Right lobe of liver (tissue), 6 donors: ENCODE measurements around the gene ZC2HC1B. TPM values are rescaled to one million over a fixed set of nuclear protein-coding genes. Genes with fewer than 3 reads are reported as not detected.

Experiments used
- ATAC-seq, 4 donors: fragments of 200-7000 bp; cut with Tn5 transposase; one replicate each; pipeline ENCODE4 v1.9.1; 2020; ENCODE audit warnings: mild to moderate bottlenecking in 4 of 4, moderate library complexity in 4 of 4
- DNase-seq, 3 donors: peaks; one replicate each; pipeline ENCODE4 v3.0.0-alpha.2; 2020
- H3K27ac ChIP-seq, 3 donors: fragments of 200-600 bp; one replicate each; pipeline ENCODE4 v1.8.0; 2022
- H3K27me3 ChIP-seq, 2 donors: fragments of 200-600 bp; one replicate each; pipeline ENCODE4 v1.8.0; 2022
- H3K36me3 ChIP-seq, 4 donors: fragments of 200-600 bp; sonication (generic) in 1 of 4; one replicate each; pipeline versions ENCODE4 v1.5.1 to v1.8.0; 2017 to 2022; ENCODE audit warnings: control low read depth in 1 of 4
- H3K4me1 ChIP-seq, 4 donors: fragments of 200-600 bp; sonication (generic) in 1 of 4; one replicate each; pipeline versions ENCODE4 v1.5.1 to v1.8.0; 2017 to 2022; ENCODE audit warnings: control low read depth in 1 of 4
- H3K4me3 ChIP-seq, 3 donors: fragments of 200-600 bp; one replicate each; pipeline ENCODE4 v1.8.0; 2022
- H3K9me3 ChIP-seq, 4 donors: fragments of 200-600 bp; sonication (generic) in 1 of 4; one replicate each; pipeline versions ENCODE4 v1.5.1 to v1.8.0; 2017 to 2022; ENCODE audit warnings: control low read depth in 1 of 4
- CTCF ChIP-seq, 4 donors: fragments of 200-600 bp in 3 of 4; fragments of 450-650 bp in 1 of 4; IDR thresholded peaks; one replicate each; pipeline versions ENCODE4 v1.5.1 to v1.8.0; 2016 to 2022; ENCODE audit warnings: antibody characterized with exemption in 4 of 4, mild to moderate bottlenecking in 2 of 4
- POLR2A ChIP-seq: fragments of 450-650 bp; IDR thresholded peaks from one replicate; pipeline ENCODE4 v1.6.1; 2017; ENCODE audit warnings: antibody characterized with exemption, mild to moderate bottlenecking
- WGBS: methylation state at CpG from one replicate; pipeline ENCODE4 v1.1.6; 2018; ENCODE audit warnings: low coverage, low lambda C conversion rate; ENCODE audit not compliant: insufficient coverage; ENCODE audit errors: missing lambda C conversion rate; 5-methylcytosine and 5-hydroxymethylcytosine counted together
- intact Hi-C, 2 donors: fragments of 100-400 bp; cut with DNase I; formaldehyde crosslinking; loops; one replicate each; pipeline versions ENCODE4 v1.11.2 to v1.14.1; 2022
- small RNA-seq, 2 experiments: library from RNA; depleted of rRNA; stranded (forward); fragments of <200 nt; gene quantifications; one replicate each; pipeline ENCODE3, GENCODE V24; 2016
- total RNA-seq, 6 experiments: library from RNA; depleted of rRNA in 2 of 6; stranded (reverse); fragments of >200 nt in 2 of 6; fragmentation: NEBNext Ultra II Directional in 3 of 6; extraction: Animal tissue kit (Norgen Biotek cat#: 25700) in 3 of 6; gene quantifications; one replicate each; pipeline versions ENCODE4 v1.1.0 to v1.2.4, GENCODE V29; 2016 to 2023
- donor health status: DM: no; HTN: yes; CAD: no.
- donor health status: DM: no; HTN: no; CAD: no.
- donor health status: DM: no; HTN: no; CAD: no.
- donor health status: DM: no; HTN: yes; CAD: no.
- donor health status: DM: no; HTN: yes; CAD: no.

Gene ZC2HC1B
- total RNA-seq, 6 experiments from 2014 or later = not detected

DNA sequence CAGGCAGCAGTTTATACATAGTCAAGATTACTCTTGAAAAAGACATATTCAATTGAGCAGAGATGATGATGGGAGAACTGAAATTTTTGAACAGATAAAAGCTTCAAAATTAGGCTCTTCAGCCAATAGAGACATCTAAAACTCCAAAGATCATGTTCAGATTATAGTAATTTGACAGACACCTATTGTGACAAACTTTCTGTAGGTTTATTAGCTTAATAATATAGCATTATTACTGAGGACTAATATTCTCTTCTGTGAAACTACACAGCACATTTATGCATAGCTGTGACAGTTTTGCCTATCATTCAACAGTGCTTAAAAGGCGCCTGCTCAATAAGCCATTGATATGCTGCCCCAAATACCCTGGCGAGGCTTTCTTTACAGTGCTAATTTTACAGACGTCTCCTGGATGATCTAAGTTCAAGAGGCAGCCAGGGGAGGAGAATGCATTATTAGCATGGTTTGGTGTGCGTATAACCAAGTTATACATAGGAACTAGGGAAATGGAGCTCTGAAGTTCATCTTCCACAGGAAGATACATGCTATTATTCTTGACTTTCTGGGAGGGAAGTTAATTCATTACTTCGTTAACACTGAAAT is 122.3 kb downstream of the ZC2HC1B start:
- no peak for DNase-seq
- Histone ChIP-seq H3K4me3 (no peak overlapping the region), H3K27ac (no peak overlapping the region), H3K9me3 (no peaks in the 10 kb centered on the region), H3K4me1 (no peaks in the 10 kb centered on the region), H3K36me3 (no peaks in the 10 kb centered on the region), H3K27me3 (no peaks in the 10 kb centered on the region)
- 71% methylated on average over 5 of the region's 5 CpGs for WGBS
- no peak for ATAC-seq
- intact Hi-C loops = no loop called here
- TF ChIP-seq POLR2A (no peak), CTCF (IDR thresholded peaks at IDR 0.05) (no peak)

Small RNA genes within 50 kb of the gene (small RNA-seq; reads per million reads assigned to genes)
- 0 reads per million in 2 experiments for gene ZC2HC1B

Other genes with a start within 250 kb of the ZC2HC1B start
- gene PHACTR2, start 186.5 kb upstream of the ZC2HC1B start, total RNA-seq = 10 to 100 TPM; 14.0 to 62.7 (median 20.9) TPM
- gene LTV1, start 21.1 kb upstream of the ZC2HC1B start, total RNA-seq = 10 to 100 TPM in 4 of 6 experiments, 1 to 10 TPM in 2; 5.7 to 15.1 (median 11.0) TPM
- 1 to 10 TPM in 5 of 6 experiments, under 1 TPM in 1; 0.74 to 3.2 (median 1.6) TPM for gene PLAGL1, start 143.8 kb downstream of the ZC2HC1B start, total RNA-seq
- gene SF3B5, start 231.1 kb downstream of the ZC2HC1B start, total RNA-seq = 100 to 1,000 TPM in 2 of 6 experiments, 10 to 100 TPM in 4; 59.2 to 206 (median 70.6) TPM